HG03432 (cell line): ENCODE measurements around the gene PRCC.

Experiments
- ATAC-seq: cut with Tn5 transposase; IDR thresholded peaks from one replicate; pipeline ENCODE4 v1.9.1; 2021; ENCODE audit warnings: mild to moderate bottlenecking, moderate library complexity; ENCODE audit not compliant: unreplicated experiment

The PRCC gene

GRCh38 chr1:156794506-156795373 is 27.4 kb downstream of the PRCC start:
- no peak for ATAC-seq

- ATAC-seq = no peak
Measured at GRCh38 chr1:156795374-156795733, 28.0 kb downstream of the PRCC start.

- no peak for ATAC-seq
Measured at GRCh38 chr1:156795787-156796186, 28.5 kb downstream of the PRCC start.

GRCh38 chr1:156796340-156797097 is 29.2 kb downstream of the PRCC start:
- ATAC-seq = no peak

- ATAC-seq = no peak
Measured at GRCh38 chr1:156797212-156797871, 30.0 kb downstream of the PRCC start.

GRCh38 chr1:156801409-156802121 is 34.2 kb downstream of the PRCC start:
- no peak for ATAC-seq

- no peak for ATAC-seq
Measured at GRCh38 chr1:156802421-156802935, 35.1 kb downstream of the PRCC start.

- no peak for ATAC-seq
Measured at GRCh38 chr1:156803086-156803851, 35.9 kb downstream of the PRCC start.

GRCh38 chr1:156804026-156804425 is 36.7 kb downstream of the PRCC start:
- no peak for ATAC-seq

- no peak for ATAC-seq
Measured at GRCh38 chr1:156804572-156805243, 37.4 kb downstream of the PRCC start.

GRCh38 chr1:156805766-156806511 is 38.6 kb downstream of the PRCC start:
- no peak for ATAC-seq

- no peak for ATAC-seq
Measured at GRCh38 chr1:156806512-156807440, 39.4 kb downstream of the PRCC start.

GRCh38 chr1:156807627-156808026 is 40.3 kb downstream of the PRCC start:
- no peak for ATAC-seq

- ATAC-seq = no peak
Measured at GRCh38 chr1:156808186-156809030, 41.1 kb downstream of the PRCC start.

GRCh38 chr1:156809281-156809680 is 41.9 kb downstream of the PRCC start:
- ATAC-seq = no peak

- no peak for ATAC-seq
Measured at GRCh38 chr1:156809711-156810366, 42.5 kb downstream of the PRCC start.
